K562 (cell line): Measurements from ENCODE around the gene CCND3. TPM values are rescaled to one million over a fixed set of nuclear protein-coding genes. Genes with fewer than 3 reads are reported as not detected.

Experiments
- AFF1 ChIP-seq, 2 experiments: fragments of 450-650 bp; IDR thresholded peaks; 2 replicates each; pipeline ENCODE4 v1.6.1; 2018; ENCODE audit warnings: mild to moderate bottlenecking in 2 of 2, low read depth in 1 of 2; ENCODE audit not compliant: partially characterized antibody in 2 of 2
- CBX8 ChIP-seq: fragments of 200-600 bp; sonication (generic); IDR thresholded peaks from 2 replicates; pipeline ENCODE4 v1.6.1; 2012; ENCODE audit warnings: borderline replicate concordance, mixed run types, low read depth, mild to moderate bottlenecking, moderate library complexity, mixed read lengths, low read length, control low read depth, inconsistent platforms; ENCODE audit not compliant: poor library complexity, severe bottlenecking; ENCODE audit errors: extremely low read depth
- CUX1 ChIP-seq: fragments of 200-800 bp; sonication (Bioruptor generic); IDR thresholded peaks from 2 replicates; pipeline ENCODE4 v1.6.1; 2016; ENCODE audit warnings: missing genetic modification characterization, missing compliant biosample characterization
- DEAF1 ChIP-seq: fragments of 450-650 bp; formaldehyde crosslinking; IDR thresholded peaks from 2 replicates; pipeline ENCODE4 v1.4.0; 2020; ENCODE audit warnings: mild to moderate bottlenecking, moderate library complexity
- MAFG ChIP-seq: fragments of 450-650 bp; conservative IDR thresholded peaks from 2 replicates; pipeline ENCODE4 v1.6.1; 2016; ENCODE audit warnings: missing genetic modification characterization, missing compliant biosample characterization
- MEF2A ChIP-seq: IDR thresholded peaks from 2 replicates; pipeline ENCODE4 v1.6.1; 2011; ENCODE audit warnings: low read depth, mild to moderate bottlenecking, low read length, moderate library complexity; ENCODE audit not compliant: control insufficient read depth
- NKRF ChIP-seq: fragments of 450-650 bp; IDR thresholded peaks from 2 replicates; pipeline ENCODE4 v1.6.1; 2016; ENCODE audit warnings: borderline replicate concordance
- SP1 ChIP-seq: sonication (generic); formaldehyde crosslinking; IDR thresholded peaks from 2 replicates; pipeline ENCODE4 v1.8.1; 2022; ENCODE audit warnings: mild to moderate bottlenecking, missing genetic modification reagents
- XRCC5 ChIP-seq: fragments of 200-400 bp; formaldehyde crosslinking; IDR thresholded peaks from 2 replicates; pipeline ENCODE4 v1.6.1; 2017; ENCODE audit warnings: low read depth, mild to moderate bottlenecking, low read length
- ZNF431 ChIP-seq: sonication (generic); formaldehyde crosslinking; IDR thresholded peaks from 2 replicates; pipeline ENCODE4 v1.8.0; 2022; ENCODE audit warnings: mild to moderate bottlenecking, missing genetic modification reagents
- polyA plus RNA-seq, 8 experiments: library from polyadenylated mRNA; depleted of rRNA in 4 of 8; stranded (reverse) in 5 of 8; unstranded in 3 of 8; fragments of >200 nt; fragmentation: Nextera tagmentation in 2 of 8; fragmentation: Illumina TruSeq in 1 of 8; extraction: Ambion mirVana in 2 of 8; extraction: Trizol in 1 of 8; gene quantifications; 2 replicates each; pipeline versions ENCODE4 v1.2.1 to v1.2.3, GENCODE V29; 2011 to 2014; ENCODE audit warnings: inconsistent platforms in 1 of 8, missing spikeins in 1 of 8
- total RNA-seq, 7 experiments: library from RNA; depleted of rRNA in 6 of 7; stranded (reverse); fragments of >200 nt in 6 of 7; fragmentation: Illumina TruSeq in 2 of 7; extraction: Trizol in 2 of 7; gene quantifications; 2 replicates each; pipeline versions ENCODE4 v1.2.1 to v1.2.3, GENCODE V29; 2011 to 2021; ENCODE audit warnings: low replicate concordance in 1 of 7
- TF ChIP-seq, protein P1 (sequence below): sonication (generic); formaldehyde crosslinking; IDR thresholded peaks from 2 replicates; pipeline ENCODE4 v1.8.0; 2022; ENCODE audit warnings: missing genetic modification reagents, mild to moderate bottlenecking, borderline replicate concordance

Gene CCND3
- total and polyA plus RNA-seq, 9 of the 15 experiments (the other 6 are each of a cell fraction or from before 2014, with no cell fraction given), result 21.5 to 204 (median 97.4) TPM

DNA sequence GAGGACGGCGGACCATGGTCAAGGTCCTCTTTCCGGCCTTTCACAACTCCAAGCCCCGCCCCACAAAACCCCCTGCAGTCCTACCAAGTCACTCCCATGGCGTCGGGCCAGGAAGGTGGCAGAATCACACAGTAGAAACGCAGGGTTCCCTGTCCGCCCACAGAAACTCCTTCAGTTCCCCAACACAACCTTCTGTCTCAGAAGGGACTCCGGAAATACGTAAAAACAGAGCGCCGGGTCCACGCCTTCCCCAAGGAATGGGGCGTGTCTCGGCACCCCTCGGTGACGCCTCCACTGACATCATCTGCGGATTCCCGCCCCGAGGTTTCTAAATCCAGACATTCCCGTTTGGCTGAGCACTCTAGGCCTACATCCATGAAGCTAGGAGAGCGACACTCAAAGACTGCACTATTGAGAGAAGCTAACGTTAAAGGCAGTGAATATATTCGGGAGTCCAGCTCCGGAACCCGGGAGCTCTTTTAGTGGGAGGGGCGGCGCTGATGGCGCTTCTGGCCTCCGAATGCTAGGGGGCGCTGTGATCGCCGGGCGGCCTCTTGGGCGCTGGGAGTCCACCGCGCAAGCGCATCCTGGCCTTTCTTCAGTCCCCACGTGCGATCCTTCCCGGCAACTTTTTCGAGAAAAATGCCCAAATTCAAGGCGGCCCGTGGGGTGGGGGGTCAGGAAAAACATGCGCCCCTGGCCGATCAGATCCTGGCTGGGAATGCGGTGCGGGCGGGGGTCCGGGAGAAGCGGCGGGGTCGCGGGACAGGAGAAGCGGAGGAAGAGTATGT, 20.5 kb downstream of the CCND3 start, which contains the start of the genes BYSL and MED20 (continued):
- TF ChIP-seq CUX1 (CRISPR knock-in tag) (no peak), AFF1 (IDR thresholded peaks at IDR 0.05; ENCODE audit: low read depth in 1 of 2, partially characterized antibody in 2 of 2) (no peak), MEF2A (no peak), XRCC5 (peak; percentile 91), CBX8 (no peak), ZNF431 (CRISPR knock-in tag) (no peak; the same call in 1 of the 2 replicates), MAFG (no peak), SP1 (peak; percentile 100), NKRF (peak; percentile 99), DEAF1 (CRISPR knock-in tag) (0 out of 2 replicates have a peak, but pooled peaks have one; percentile 0)
- TF ChIP-seq, protein P1, sequence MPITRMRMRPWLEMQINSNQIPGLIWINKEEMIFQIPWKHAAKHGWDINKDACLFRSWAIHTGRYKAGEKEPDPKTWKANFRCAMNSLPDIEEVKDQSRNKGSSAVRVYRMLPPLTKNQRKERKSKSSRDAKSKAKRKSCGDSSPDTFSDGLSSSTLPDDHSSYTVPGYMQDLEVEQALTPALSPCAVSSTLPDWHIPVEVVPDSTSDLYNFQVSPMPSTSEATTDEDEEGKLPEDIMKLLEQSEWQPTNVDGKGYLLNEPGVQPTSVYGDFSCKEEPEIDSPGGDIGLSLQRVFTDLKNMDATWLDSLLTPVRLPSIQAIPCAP (CRISPR knock-in tag), result no peak
